ENCODE data around the gene CCR9. TPM values are rescaled to one million over a fixed set of nuclear protein-coding genes. Genes with fewer than 3 reads are reported as not detected.

CCR9 gene
- total RNA-seq, 1 donor from 2014 or later, result not detected

DNA sequence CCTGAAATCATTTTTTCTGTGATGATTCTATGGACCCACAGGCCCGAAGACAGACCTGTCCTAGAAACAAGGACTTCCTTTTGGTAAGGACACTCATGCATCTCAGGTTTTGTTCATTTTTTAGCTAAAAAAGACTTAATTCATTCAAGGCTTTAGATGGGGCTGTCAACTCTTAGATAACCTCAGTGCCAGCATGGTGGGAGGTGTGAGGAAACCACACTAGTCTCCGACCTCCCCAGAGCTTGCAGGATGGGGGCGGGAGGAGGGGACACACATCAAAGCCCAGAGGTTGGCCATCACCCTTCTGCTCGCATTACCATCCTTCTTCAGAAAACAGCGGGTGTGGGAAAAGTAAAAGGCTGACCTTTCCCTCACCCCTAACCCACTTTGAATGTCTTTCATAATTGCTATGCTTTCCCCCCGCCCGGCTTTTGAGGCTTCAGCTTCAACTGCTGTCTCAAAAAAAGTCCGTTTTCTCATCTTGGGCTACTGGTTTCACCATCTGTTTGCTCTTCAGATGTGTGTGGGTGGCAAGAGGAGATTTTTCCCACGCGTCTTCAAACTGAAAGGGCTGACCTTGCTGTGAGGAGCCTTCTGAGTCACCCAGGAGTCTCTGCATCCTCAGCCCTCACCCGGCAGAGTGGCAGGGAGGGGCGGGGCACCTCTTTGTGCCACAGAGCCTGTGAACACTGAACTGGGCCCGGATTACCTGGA, 29.3 kb downstream of the CCR9 start:
- Mint-ChIP-seq H3K27me3 (ENCODE audit: unreplicated experiment) (no peaks in the 10 kb centered on the region), H3K4me1 (ENCODE audit: unreplicated experiment) (no peaks in the 10 kb centered on the region), H3K27ac (ENCODE audit: unreplicated experiment) (no peak overlapping the region), H3K4me3 (ENCODE audit: unreplicated experiment) (no peak overlapping the region), H3K9me3 (ENCODE audit: unreplicated experiment) (no peaks in the 10 kb centered on the region), H3K36me3 (ENCODE audit: low read depth, unreplicated experiment) (peaks cover 7% of the 10 kb centered on the region)
- DNase-seq (ENCODE audit: low spot score), result no peak
- TF ChIP-seq, protein P1, sequence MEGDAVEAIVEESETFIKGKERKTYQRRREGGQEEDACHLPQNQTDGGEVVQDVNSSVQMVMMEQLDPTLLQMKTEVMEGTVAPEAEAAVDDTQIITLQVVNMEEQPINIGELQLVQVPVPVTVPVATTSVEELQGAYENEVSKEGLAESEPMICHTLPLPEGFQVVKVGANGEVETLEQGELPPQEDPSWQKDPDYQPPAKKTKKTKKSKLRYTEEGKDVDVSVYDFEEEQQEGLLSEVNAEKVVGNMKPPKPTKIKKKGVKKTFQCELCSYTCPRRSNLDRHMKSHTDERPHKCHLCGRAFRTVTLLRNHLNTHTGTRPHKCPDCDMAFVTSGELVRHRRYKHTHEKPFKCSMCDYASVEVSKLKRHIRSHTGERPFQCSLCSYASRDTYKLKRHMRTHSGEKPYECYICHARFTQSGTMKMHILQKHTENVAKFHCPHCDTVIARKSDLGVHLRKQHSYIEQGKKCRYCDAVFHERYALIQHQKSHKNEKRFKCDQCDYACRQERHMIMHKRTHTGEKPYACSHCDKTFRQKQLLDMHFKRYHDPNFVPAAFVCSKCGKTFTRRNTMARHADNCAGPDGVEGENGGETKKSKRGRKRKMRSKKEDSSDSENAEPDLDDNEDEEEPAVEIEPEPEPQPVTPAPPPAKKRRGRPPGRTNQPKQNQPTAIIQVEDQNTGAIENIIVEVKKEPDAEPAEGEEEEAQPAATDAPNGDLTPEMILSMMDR (IDR thresholded peaks at IDR 0.05; ENCODE audit: unreplicated experiment), result no peak

- Mint-ChIP-seq H3K4me1 (ENCODE audit: unreplicated experiment) (peaks cover 2% of the 10 kb centered on the region), H3K4me3 (ENCODE audit: unreplicated experiment) (no peak overlapping the region), H3K27ac (ENCODE audit: unreplicated experiment) (no peak overlapping the region)
These were observed 31.0 kb downstream of the CCR9 start for GRCh38 chr3:45917146-45917898.

DNA sequence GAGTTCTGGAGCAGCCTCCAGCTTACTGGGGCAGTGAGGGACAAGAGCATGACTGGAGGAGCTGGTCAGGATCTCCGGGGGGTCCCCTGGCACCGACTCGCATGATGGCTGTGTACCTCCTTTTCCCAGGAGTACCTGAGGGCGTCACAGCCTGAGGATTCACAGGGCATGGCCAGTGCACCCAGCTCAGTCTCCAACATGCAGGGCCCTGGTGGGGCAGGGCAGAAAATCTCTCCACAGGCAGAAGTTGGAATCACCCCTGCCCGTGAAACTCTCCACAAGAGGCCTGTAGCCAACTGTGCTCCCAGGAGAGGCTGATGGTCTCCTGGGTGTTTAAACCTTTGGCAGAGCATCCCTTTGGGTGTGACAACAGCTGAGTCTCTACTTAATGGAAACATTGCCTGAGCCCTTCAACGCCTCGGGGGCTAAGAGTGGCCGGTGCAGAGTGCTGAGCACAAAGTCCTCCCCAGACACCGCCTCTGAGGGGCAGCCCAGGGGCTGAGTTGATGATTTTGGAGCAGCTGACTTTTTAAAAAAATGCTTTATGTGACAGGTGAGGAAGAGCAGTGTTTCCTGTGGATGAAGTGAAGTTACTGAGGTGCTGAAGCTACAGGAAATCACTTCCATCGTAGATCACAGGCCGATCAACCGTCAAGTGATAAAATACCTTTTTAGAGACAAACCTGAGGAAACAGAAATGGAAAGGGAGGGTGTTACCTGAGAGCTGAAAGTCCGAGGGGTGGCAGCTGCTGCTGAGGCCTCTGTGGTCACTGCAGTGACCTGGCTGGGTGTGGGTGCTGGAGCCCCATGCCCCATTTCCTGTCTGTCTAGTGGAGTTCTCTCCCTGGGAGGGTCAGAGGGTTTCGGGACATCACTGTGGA, 35.1 kb downstream of the CCR9 start:
- DNase-seq (ENCODE audit: low spot score), result no peak
- Mint-ChIP-seq H3K4me1 (ENCODE audit: unreplicated experiment) (peaks cover 2% of the 10 kb centered on the region), H3K4me3 (ENCODE audit: unreplicated experiment) (no peak overlapping the region), H3K9me3 (ENCODE audit: unreplicated experiment) (no peaks in the 10 kb centered on the region), H3K27me3 (ENCODE audit: unreplicated experiment) (no peaks in the 10 kb centered on the region), H3K36me3 (ENCODE audit: low read depth, unreplicated experiment) (peaks cover 32% of the 10 kb centered on the region), H3K27ac (ENCODE audit: unreplicated experiment) (no peak overlapping the region)
- TF ChIP-seq, protein P1 (IDR thresholded peaks at IDR 0.05; ENCODE audit: unreplicated experiment), result no peak

More at GRCh38 chr3:45917146-45917898, 31.0 kb downstream of the CCR9 start:
- DNase-seq (ENCODE audit: low spot score), result no peak
- no peaks in the 10 kb centered on the region for H3K27me3 Mint-ChIP-seq (ENCODE audit: unreplicated experiment)
- H3K36me3 Mint-ChIP-seq (ENCODE audit: low read depth, unreplicated experiment), result peaks cover 17% of the 10 kb centered on the region
- H3K9me3 Mint-ChIP-seq (ENCODE audit: unreplicated experiment), result no peaks in the 10 kb centered on the region
- TF ChIP-seq, protein P1 (IDR thresholded peaks at IDR 0.05; ENCODE audit: unreplicated experiment), result no peak

- no peak overlapping the region for H3K4me3 Mint-ChIP-seq (ENCODE audit: unreplicated experiment)
- DNase-seq (ENCODE audit: low spot score), result no peak
- peaks cover 32% of the 10 kb centered on the region for H3K36me3 Mint-ChIP-seq (ENCODE audit: low read depth, unreplicated experiment)
- H3K27ac Mint-ChIP-seq (ENCODE audit: unreplicated experiment), result no peak overlapping the region
- TF ChIP-seq, protein P1 (IDR thresholded peaks at IDR 0.05; ENCODE audit: unreplicated experiment), result no peak
- no peaks in the 10 kb centered on the region for H3K9me3 Mint-ChIP-seq (ENCODE audit: unreplicated experiment)
- peaks cover 2% of the 10 kb centered on the region for H3K4me1 Mint-ChIP-seq (ENCODE audit: unreplicated experiment)
- no peaks in the 10 kb centered on the region for H3K27me3 Mint-ChIP-seq (ENCODE audit: unreplicated experiment)
These were observed 35.6 kb downstream of the CCR9 start for GRCh38 chr3:45922039-45922326.
